K562 (cell line): ENCODE measurements around the gene PHF1. TPM values are rescaled to one million over a fixed set of nuclear protein-coding genes. Genes with fewer than 3 reads are reported as not detected.

Experiments
- CREB3L1 ChIP-seq: fragments of 450-650 bp; IDR thresholded peaks from 2 replicates; pipeline ENCODE4 v1.6.1; 2014; ENCODE audit warnings: low read depth, mild to moderate bottlenecking, moderate library complexity, borderline replicate concordance
- CREM ChIP-seq: IDR thresholded peaks from 2 replicates; pipeline ENCODE4 v1.6.1; 2014; ENCODE audit warnings: antibody characterized with exemption, low read depth
- DACH1 ChIP-seq: fragments of 450-650 bp; IDR thresholded peaks from 2 replicates; pipeline ENCODE4 v1.6.1; 2018; ENCODE audit not compliant: partially characterized antibody
- ETV1 ChIP-seq: fragments of 450-650 bp; conservative IDR thresholded peaks from 2 replicates; pipeline ENCODE4 v1.6.1; 2016; ENCODE audit warnings: missing genetic modification characterization, control low read depth, low read depth, missing compliant biosample characterization
- EZH2 ChIP-seq: IDR thresholded peaks from 2 replicates; pipeline ENCODE4 v1.6.1; 2012; ENCODE audit warnings: low read depth, mild to moderate bottlenecking, inconsistent platforms, low read length, borderline replicate concordance
- FOSL1 ChIP-seq: fragments of 200-800 bp; sonication (Bioruptor generic); conservative IDR thresholded peaks from 2 replicates; pipeline ENCODE4 v1.6.1; 2016; ENCODE audit warnings: missing genetic modification characterization, missing compliant biosample characterization
- GABPB2 ChIP-seq: fragments of 250-450 bp; sonication (Bioruptor Pico); conservative IDR thresholded peaks from 2 replicates; pipeline ENCODE4 v1.5.1; 2021; ENCODE audit warnings: mild to moderate bottlenecking
- IRF1 ChIP-seq: sonication (generic); formaldehyde crosslinking; IDR thresholded peaks from 2 replicates; pipeline ENCODE4 v1.8.0; 2022; ENCODE audit warnings: missing genetic modification reagents, mild to moderate bottlenecking, borderline replicate concordance
- KAT8 ChIP-seq: fragments of 450-650 bp; IDR thresholded peaks from 2 replicates; pipeline ENCODE4 v1.6.1; 2016; ENCODE audit warnings: low read depth, mild to moderate bottlenecking
- KDM1A ChIP-seq, 2 experiments: fragments of 450-650 bp; IDR thresholded peaks; 2 replicates each; pipeline ENCODE4 v1.6.1; 2016; ENCODE audit warnings: mild to moderate bottlenecking in 2 of 2
- KLF13 ChIP-seq: fragments of 450-650 bp; IDR thresholded peaks from 2 replicates; pipeline ENCODE4 v1.6.1; 2016; ENCODE audit warnings: missing genetic modification characterization, low read depth, mild to moderate bottlenecking, missing compliant biosample characterization, moderate library complexity, borderline replicate concordance
- LCOR ChIP-seq: sonication (generic); formaldehyde crosslinking; IDR thresholded peaks from 2 replicates; pipeline ENCODE4 v1.8.0; 2022; ENCODE audit warnings: mild to moderate bottlenecking, missing genetic modification reagents
- MITF ChIP-seq: IDR thresholded peaks from 2 replicates; pipeline ENCODE4 v1.6.1; 2014; ENCODE audit warnings: antibody characterized with exemption
- NBN ChIP-seq: fragments of 450-650 bp; IDR thresholded peaks from 2 replicates; pipeline ENCODE4 v1.6.1; 2016; ENCODE audit warnings: low read depth, mild to moderate bottlenecking
- NFE2L1 ChIP-seq: fragments of 450-650 bp; IDR thresholded peaks from 2 replicates; pipeline ENCODE4 v1.6.1; 2016; ENCODE audit warnings: missing genetic modification characterization, low read depth, mild to moderate bottlenecking, missing compliant biosample characterization, moderate library complexity, borderline replicate concordance
- RHOXF2B ChIP-seq: fragments of 250-450 bp; sonication (Bioruptor Pico); conservative IDR thresholded peaks from 2 replicates; pipeline ENCODE4 v1.5.1; 2021
- RUNX1 ChIP-seq: sonication (generic); IDR thresholded peaks from 2 replicates; pipeline ENCODE4 v1.6.1; 2016; ENCODE audit warnings: antibody characterized with exemption, low read depth
- SIRT6 ChIP-seq: IDR thresholded peaks from one replicate; pipeline ENCODE4 v1.6.1; 2012; ENCODE audit warnings: low read depth, mild to moderate bottlenecking, control low read depth, inconsistent platforms, low read length, moderate library complexity
- SMAD2 ChIP-seq: fragments of 150-350 bp; IDR thresholded peaks from 2 replicates; pipeline ENCODE4 v1.6.1; 2014; ENCODE audit warnings: low read depth, mild to moderate bottlenecking, low read length
- SMC3 ChIP-seq: conservative IDR thresholded peaks from 2 replicates; pipeline ENCODE4 v1.6.1; 2011; ENCODE audit warnings: low read depth, low read length, improper control_type of control experiment; ENCODE audit not compliant: insufficient read depth
- TAF15 ChIP-seq: fragments of 200-400 bp; formaldehyde crosslinking; IDR thresholded peaks from 2 replicates; pipeline ENCODE4 v1.6.1; 2017; ENCODE audit warnings: mild to moderate bottlenecking, low read depth, low read length, moderate library complexity
- TEAD2 ChIP-seq: fragments of 450-650 bp; IDR thresholded peaks from 2 replicates; pipeline ENCODE4 v1.6.1; 2016; ENCODE audit warnings: missing genetic modification characterization, control low read depth, missing compliant biosample characterization
- TOE1 ChIP-seq, 2 experiments: fragments of 450-650 bp in 1 of 2; sonication (generic) in 1 of 2; formaldehyde crosslinking in 1 of 2; IDR thresholded peaks; 2 replicates each; pipeline versions ENCODE4 v1.7.1 to v1.8.0; 2016 to 2022; ENCODE audit warnings: borderline replicate concordance in 2 of 2, mild to moderate bottlenecking in 2 of 2, antibody characterized with exemption in 1 of 2, inconsistent platforms in 1 of 2, low read depth in 1 of 2, missing genetic modification reagents in 1 of 2, moderate library complexity in 1 of 2
- ZNF133 ChIP-seq: fragments of 250-450 bp; sonication (Bioruptor Pico); IDR thresholded peaks from 2 replicates; pipeline ENCODE4 v1.4.0; 2020; ENCODE audit warnings: mild to moderate bottlenecking
- ZNF507 ChIP-seq: conservative IDR thresholded peaks from 2 replicates; pipeline ENCODE4 v1.6.1; 2017; ENCODE audit warnings: missing genetic modification characterization, missing compliant biosample characterization
- ZNF695 ChIP-seq: fragments of 450-650 bp; formaldehyde crosslinking; IDR thresholded peaks from 2 replicates; pipeline ENCODE4 v1.4.0; 2020; ENCODE audit warnings: mild to moderate bottlenecking, moderate library complexity
- ZNF766 ChIP-seq: fragments of 200-800 bp; sonication (Bioruptor generic); conservative IDR thresholded peaks from 2 replicates; pipeline ENCODE4 v1.6.1; 2016; ENCODE audit warnings: missing genetic modification characterization, missing compliant biosample characterization
- polyA plus RNA-seq, 8 experiments: library from polyadenylated mRNA; depleted of rRNA in 4 of 8; stranded (reverse) in 5 of 8; unstranded in 3 of 8; fragments of >200 nt; fragmentation: Nextera tagmentation in 2 of 8; fragmentation: Illumina TruSeq in 1 of 8; extraction: Ambion mirVana in 2 of 8; extraction: Trizol in 1 of 8; gene quantifications; 2 replicates each; pipeline versions ENCODE4 v1.2.1 to v1.2.3, GENCODE V29; 2011 to 2014; ENCODE audit warnings: inconsistent platforms in 1 of 8, missing spikeins in 1 of 8
- total RNA-seq, 7 experiments: library from RNA; depleted of rRNA in 6 of 7; stranded (reverse); fragments of >200 nt in 6 of 7; fragmentation: Illumina TruSeq in 2 of 7; extraction: Trizol in 2 of 7; gene quantifications; 2 replicates each; pipeline versions ENCODE4 v1.2.1 to v1.2.3, GENCODE V29; 2011 to 2021; ENCODE audit warnings: low replicate concordance in 1 of 7

The PHF1 gene
- total and polyA plus RNA-seq, 9 of the 15 experiments (the other 6 are each of a cell fraction or from before 2014, with no cell fraction given), result 3.7 to 64.2 (median 33.7) TPM

GRCh38 chr6:33417128-33417902, 6.5 kb downstream of the PHF1 start (continued):
- no peak; the same call in 1 of the 2 replicates for TF ChIP-seq ETV1
- TF ChIP-seq KAT8, result no peak
- TF ChIP-seq ZNF133 (CRISPR knock-in tag), result no peak
- TF ChIP-seq EZH2, result no peak
- TF ChIP-seq MITF, result no peak
- no peak for TF ChIP-seq NFE2L1 (tag)
- TF ChIP-seq TAF15, result no peak
- TF ChIP-seq CREB3L1, result no peak
- no peak for TF ChIP-seq ZNF695
- no peak for TF ChIP-seq DACH1
- no peak for TF ChIP-seq KLF13 (tag)
- TF ChIP-seq RHOXF2B (CRISPR knock-in tag), result no peak
- no peak for TF ChIP-seq IRF1 (CRISPR knock-in tag)
- peak in 1 of 2 experiments; percentile 0; a peak in 1 of 4 replicates for TF ChIP-seq KDM1A (IDR thresholded peaks at IDR 0.05)
- TF ChIP-seq ZNF766 (CRISPR knock-in tag), result no peak
- no peak for TF ChIP-seq NBN
- TF ChIP-seq LCOR (CRISPR knock-in tag), result no peak
- no peak for TF ChIP-seq TEAD2 (tag)
- peak; percentile 68 for TF ChIP-seq CREM
- no peak for TF ChIP-seq TOE1 (IDR thresholded peaks at IDR 0.05; ENCODE audit: borderline replicate concordance)
- no peak for TF ChIP-seq TOE1 (CRISPR knock-in tag; IDR thresholded peaks at IDR 0.05; ENCODE audit: borderline replicate concordance, low read depth)
- no peak for TF ChIP-seq SMC3
- no peak for TF ChIP-seq SMAD2
- TF ChIP-seq RUNX1, result no peak
- TF ChIP-seq SIRT6, result no peak
- no peak for TF ChIP-seq ZNF507 (tag)
- TF ChIP-seq FOSL1, result peak; percentile 88
- no peak for TF ChIP-seq GABPB2 (CRISPR knock-in tag)
